CD4-positive, alpha-beta T cell treated with Interferon gamma for 1 hour (primary cell): ENCODE measurements around the gene AIFM3.
"Not testable (repeated sequence)": the region's sequence is repeated elsewhere in the genome, so short reads cannot be mapped to it uniquely, and the experiment has no call there.

ENCODE experiments used
- DNase-seq: peaks from one replicate; pipeline ENCODE4 v3.0.0-alpha.2; 2020

Gene AIFM3

DNA sequence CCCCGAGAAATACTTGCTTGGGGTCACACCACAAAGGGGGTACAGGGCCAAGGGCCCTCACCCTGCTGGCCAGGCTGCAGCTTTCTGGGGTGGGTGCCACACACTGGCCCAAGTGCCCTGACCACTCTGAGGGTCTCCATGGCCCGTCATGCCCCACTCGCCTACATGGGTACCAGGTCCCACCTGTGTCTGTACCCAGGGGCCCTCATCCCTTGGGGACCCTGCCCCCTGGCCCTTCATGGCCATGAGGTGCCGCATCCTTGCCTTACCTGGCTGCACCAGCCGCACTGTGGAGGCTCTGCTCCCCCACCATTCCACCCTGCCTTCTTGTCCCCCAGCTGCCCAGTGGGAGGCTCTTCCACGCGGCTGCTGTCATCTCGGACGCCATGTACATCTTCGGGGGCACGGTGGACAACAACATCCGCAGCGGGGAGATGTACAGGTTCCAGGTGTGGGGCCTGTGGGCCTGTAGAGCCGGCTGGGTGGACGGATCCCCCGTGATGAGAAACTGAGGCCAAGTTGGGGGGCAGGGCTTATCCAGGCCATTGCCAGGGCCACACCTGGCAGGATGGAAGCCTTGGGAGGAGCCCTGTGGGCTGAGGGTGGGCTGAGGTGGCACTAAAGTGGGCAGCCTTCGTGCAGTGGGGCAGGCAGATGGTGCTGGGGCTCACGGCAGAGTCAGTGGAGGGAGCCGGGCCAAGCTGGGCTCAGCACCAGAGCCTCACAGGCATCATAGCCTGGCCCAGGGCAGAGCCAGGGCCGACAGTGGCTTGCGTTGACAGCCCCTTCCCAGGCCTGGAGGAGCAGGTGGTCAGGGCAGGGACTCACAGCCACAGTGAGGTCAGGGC is 25.6 kb downstream of the AIFM3 start:
- DNase-seq: no peak

GRCh38 chr22:20993304-20994127 is 26.5 kb downstream of the AIFM3 start:
- no peak for DNase-seq

- no peak for DNase-seq
Observed at GRCh38 chr22:20994128-20994901, 27.3 kb downstream of the AIFM3 start.

- DNase-seq: no peak
Observed at GRCh38 chr22:20994902-20995241, 27.8 kb downstream of the AIFM3 start.

DNA sequence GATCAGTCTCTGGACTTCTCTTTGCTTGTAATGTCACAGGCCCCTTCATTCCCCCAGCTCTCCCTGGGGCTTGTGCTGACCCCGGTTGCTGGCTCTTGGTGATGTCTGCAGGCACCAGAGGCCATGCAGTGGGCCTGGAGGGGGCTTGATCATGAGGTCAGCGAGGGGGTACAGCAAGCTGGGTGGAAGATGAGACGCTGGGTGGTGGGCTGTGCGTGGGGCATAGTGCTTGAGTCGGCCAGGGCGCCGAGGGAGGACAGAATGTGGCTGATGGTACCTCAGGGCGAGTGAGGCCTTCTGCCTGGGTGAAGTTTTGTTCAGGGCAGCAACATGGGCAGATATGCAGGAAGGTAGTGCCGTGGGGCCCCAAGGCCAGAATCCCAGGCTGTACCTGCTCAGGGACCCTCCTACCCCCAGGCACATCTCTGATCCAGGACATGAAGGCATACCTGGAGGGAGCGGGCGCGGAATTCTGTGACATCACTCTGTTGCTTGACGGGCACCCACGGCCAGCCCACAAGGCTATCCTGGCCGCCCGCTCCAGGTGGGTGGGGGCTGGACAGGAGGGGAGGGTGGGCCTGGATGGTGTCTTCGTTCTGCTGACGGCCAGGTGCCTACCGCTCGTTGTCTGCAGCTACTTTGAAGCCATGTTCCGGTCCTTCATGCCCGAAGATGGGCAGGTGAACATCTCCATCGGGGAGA is 28.4 kb downstream of the AIFM3 start:
- DNase-seq: no peak

GRCh38 chr22:20996031-20996410 is 29.0 kb downstream of the AIFM3 start:
- no peak for DNase-seq

GRCh38 chr22:20996598-20997535 is 29.8 kb downstream of the AIFM3 start:
- DNase-seq: no peak

DNA sequence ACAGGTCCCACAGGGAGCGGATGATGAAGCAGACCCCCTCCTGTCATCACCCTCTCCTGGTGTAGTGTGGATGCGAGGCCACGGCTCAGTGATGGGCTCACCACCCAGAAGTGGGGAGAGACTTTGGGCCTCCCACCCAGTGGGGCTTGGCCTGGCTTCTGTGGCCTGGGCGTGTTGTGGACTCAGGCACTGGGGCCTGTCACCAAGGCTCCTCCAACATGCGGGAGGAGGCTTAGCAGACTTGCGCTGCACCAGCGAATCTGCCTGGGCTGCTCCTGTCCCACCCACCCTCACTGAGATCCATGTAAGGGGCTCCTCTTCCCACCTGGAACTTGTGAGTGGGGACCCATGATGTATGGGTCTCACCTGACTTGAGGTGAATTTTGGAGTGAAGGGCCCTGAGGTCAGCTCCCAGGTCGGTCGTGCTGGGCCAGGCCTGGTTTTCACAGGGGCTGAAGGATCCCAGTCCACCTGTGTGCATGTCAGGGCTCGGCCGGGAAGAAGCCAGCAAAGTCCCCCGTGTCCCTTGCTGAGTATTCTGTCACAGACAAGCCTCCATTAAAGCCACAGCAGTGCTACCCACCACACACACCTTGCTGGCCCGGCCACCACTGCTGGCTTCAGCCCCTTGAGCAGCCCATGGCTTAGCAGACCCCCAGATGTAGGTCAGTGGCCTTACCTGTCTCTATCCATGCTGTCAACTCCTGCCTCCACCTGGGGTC is 30.6 kb downstream of the AIFM3 start:
- DNase-seq: no peak

GRCh38 chr22:20998411-20999336 is 31.6 kb downstream of the AIFM3 start:
- no peak for DNase-seq

GRCh38 chr22:20999350-21000206 is 32.5 kb downstream of the AIFM3 start:
- DNase-seq: no peak

- DNase-seq: no peak
Observed at GRCh38 chr22:21000207-21000986, 33.3 kb downstream of the AIFM3 start.

DNA sequence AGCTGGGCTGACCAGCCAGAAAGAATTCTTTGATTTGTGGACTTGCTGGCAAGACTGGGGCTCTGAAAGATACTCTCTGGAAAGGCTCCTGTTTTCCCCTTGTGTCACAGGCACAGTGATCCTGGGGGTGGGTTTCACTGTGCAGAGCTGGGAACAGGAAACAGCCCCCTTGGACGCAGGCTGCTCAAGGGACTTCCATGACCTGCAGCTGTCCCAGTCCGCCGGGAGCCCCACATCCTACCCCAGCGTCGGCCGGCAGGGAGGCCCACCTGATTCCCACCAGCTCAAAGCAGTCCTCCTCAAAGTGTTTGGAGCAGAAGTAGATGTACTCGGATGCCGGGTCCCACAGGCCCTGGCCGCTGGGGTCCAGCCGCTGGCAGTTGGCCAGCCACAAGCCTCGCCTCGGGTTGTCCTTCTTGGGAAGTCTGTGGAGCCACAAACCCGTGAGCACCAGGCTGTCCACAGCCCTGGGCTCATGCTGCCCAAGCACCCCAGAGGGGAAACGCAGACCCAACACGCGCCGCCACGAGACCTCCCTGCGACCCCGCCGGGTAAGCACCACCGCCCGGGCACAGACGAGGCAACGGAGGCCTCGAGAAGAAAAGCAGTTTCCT is 34.0 kb downstream of the AIFM3 start:
- no peak for DNase-seq

DNA sequence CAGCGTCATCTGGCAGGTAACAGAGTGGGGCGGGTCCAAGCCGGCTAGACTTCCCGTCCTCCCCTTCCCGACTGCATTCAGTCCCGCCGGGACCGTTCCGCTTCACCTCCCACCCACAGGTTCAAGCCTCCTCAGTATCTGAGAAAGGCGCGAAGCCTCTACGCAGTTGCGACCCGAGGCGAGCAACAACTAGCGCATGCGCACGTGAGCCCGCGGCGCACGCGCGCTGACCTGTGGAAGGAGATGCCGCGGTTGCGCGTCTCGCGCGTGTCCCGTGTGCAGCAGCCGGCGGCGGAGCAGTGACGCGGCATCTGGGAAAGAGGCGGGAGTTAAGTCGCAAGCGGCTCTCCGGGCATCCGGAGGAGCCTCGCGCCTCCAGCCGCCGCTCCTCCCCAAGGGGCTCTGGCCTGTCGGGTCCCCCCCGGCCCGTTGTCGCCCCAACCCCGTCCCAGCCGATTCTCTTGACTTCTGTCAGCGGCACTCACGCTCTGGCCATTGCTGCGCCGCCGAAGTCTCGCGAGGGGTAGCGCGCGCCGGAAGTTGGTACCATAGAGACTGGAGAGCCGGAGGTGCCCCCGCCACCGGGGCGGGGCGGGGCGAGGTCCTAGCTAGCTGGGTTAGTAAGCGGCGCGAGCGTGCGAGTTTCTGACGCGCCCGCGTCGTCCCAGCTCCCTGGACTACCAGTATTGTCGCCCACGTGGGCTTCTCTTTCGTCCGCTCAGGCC is 34.7 kb downstream of the AIFM3 start, which contains the start of gene THAP7:
Gene THAP7, minus strand, starts transcription at position 518 of the 725 bp plus-strand sequence. Its CDS starts 207 bp downstream, at position 311.
- DNase-seq: peak; percentile 96

DNA sequence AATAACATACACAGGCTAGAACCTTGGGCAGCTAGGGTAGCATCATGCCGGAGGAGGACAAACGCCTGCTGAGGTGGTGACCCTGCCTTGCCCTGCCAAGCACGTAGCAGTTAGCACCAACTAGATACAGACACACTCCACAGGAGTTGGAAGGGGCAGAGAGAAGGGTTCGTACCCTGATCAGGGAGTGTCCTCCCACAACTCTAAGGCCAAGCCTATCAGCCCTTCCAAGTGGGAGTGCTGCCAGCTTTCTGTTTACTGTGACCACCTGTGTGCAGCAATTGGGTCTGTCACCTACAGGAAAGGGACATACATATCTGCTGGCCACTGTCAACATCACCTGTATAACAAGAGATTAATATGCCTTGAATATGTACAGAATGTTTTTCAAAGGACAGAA is 36.7 kb downstream of the AIFM3 start:
- no peak for DNase-seq

- DNase-seq: not testable (repeated sequence)
Observed at GRCh38 chr22:21009208-21009607, 42.2 kb downstream of the AIFM3 start.

- no peak for DNase-seq
Observed at GRCh38 chr22:21009638-21010425, 42.8 kb downstream of the AIFM3 start.
